WTC11 (cell line): ENCODE results near the gene CAPSL. TPM values are rescaled to one million over a fixed set of nuclear protein-coding genes. Genes with fewer than 3 reads are reported as not detected.
"Not testable (repeated sequence)": the region's sequence is repeated elsewhere in the genome, so short reads cannot be mapped to it uniquely, and the experiment has no call there.

Source experiments
- ATAC-seq: fragments of 200-7000 bp; cut with Tn5 transposase; 2 replicates; pipeline ENCODE4 v1.10.0; 2021; ENCODE audit warnings: mild to moderate bottlenecking, moderate library complexity
- CTCF ChIA-PET: fragments of 300-600 bp; sonication (Branson Sonifier 250); formaldehyde crosslinking; loops from one replicate; lab custom pipeline; 2021; ENCODE audit warnings: antibody characterized with exemption; lab: Charles Lee
- POLR2A ChIA-PET: fragments of 350-600 bp; sonication (Branson Sonifier 250); formaldehyde crosslinking; loops from one replicate; lab custom pipeline; 2021; ENCODE audit warnings: antibody characterized with exemption; lab: Charles Lee
- DNase-seq: peaks from one replicate; pipeline ENCODE4 v3.0.0; 2021; ENCODE audit warnings: low spot score
- H3K27ac Mint-ChIP-seq: 2 replicates; pipeline ENCODE4 v1.8.0; 2021; ENCODE audit warnings: mixed read lengths
- H3K27me3 Mint-ChIP-seq: 2 replicates; pipeline ENCODE4 v1.8.0; 2021; ENCODE audit warnings: low read depth, mild to moderate bottlenecking, moderate library complexity, mixed read lengths
- H3K36me3 Mint-ChIP-seq: 2 replicates; pipeline ENCODE4 v1.8.0; 2021; ENCODE audit warnings: mixed read lengths
- H3K4me1 Mint-ChIP-seq: 2 replicates; pipeline ENCODE4 v1.8.0; 2022; ENCODE audit warnings: mixed read lengths
- H3K4me3 Mint-ChIP-seq: 2 replicates; pipeline ENCODE4 v1.8.0; 2021; ENCODE audit warnings: mild to moderate bottlenecking, moderate library complexity, mixed read lengths
- H3K9me3 Mint-ChIP-seq: 2 replicates; pipeline ENCODE4 v1.8.0; 2021; ENCODE audit warnings: mixed read lengths
- ESRRA ChIP-seq: sonication (generic); formaldehyde crosslinking; IDR thresholded peaks from 2 replicates; pipeline ENCODE4 v1.8.1; 2022; ENCODE audit warnings: mild to moderate bottlenecking, missing genetic modification reagents, borderline replicate concordance
- ETV6 ChIP-seq: sonication (generic); formaldehyde crosslinking; IDR thresholded peaks from 2 replicates; pipeline ENCODE4 v1.8.1; 2022; ENCODE audit warnings: mild to moderate bottlenecking, missing genetic modification reagents
- FOXK1 ChIP-seq: sonication (generic); formaldehyde crosslinking; IDR thresholded peaks from 2 replicates; pipeline ENCODE4 v1.8.0; 2022; ENCODE audit warnings: mild to moderate bottlenecking, moderate library complexity, missing genetic modification reagents
- FOXP4 ChIP-seq: sonication (generic); formaldehyde crosslinking; IDR thresholded peaks from 2 replicates; pipeline ENCODE4 v1.8.0; 2022; ENCODE audit warnings: mild to moderate bottlenecking, missing genetic modification reagents
- IRF2 ChIP-seq: sonication (generic); formaldehyde crosslinking; IDR thresholded peaks from 2 replicates; pipeline ENCODE4 v1.8.0; 2022; ENCODE audit warnings: low read depth, missing genetic modification reagents, borderline replicate concordance
- JAZF1 ChIP-seq: fragments of 250-450 bp; sonication (Bioruptor Pico); IDR thresholded peaks from 2 replicates; pipeline ENCODE4 v1.9.0; 2021; ENCODE audit warnings: moderate library complexity, mild to moderate bottlenecking, inconsistent platforms
- MYBL2 ChIP-seq: sonication (generic); formaldehyde crosslinking; IDR thresholded peaks from 2 replicates; pipeline ENCODE4 v1.8.1; 2023; ENCODE audit warnings: mild to moderate bottlenecking, moderate library complexity, missing genetic modification reagents
- RELA ChIP-seq: sonication (generic); formaldehyde crosslinking; IDR thresholded peaks from 2 replicates; pipeline ENCODE4 v1.8.1; 2022; ENCODE audit warnings: missing genetic modification reagents, mild to moderate bottlenecking, borderline replicate concordance
- SMAD4 ChIP-seq: sonication (generic); formaldehyde crosslinking; IDR thresholded peaks from 2 replicates; pipeline ENCODE4 v1.8.0; 2022; ENCODE audit warnings: mild to moderate bottlenecking, missing genetic modification reagents
- SP1 ChIP-seq: sonication (generic); formaldehyde crosslinking; conservative IDR thresholded peaks from 2 replicates; pipeline ENCODE4 v1.8.1; 2022; ENCODE audit warnings: missing genetic modification reagents
- TEAD4 ChIP-seq: sonication (generic); formaldehyde crosslinking; IDR thresholded peaks from 2 replicates; pipeline ENCODE4 v1.8.0; 2022; ENCODE audit warnings: mild to moderate bottlenecking, missing genetic modification reagents
- ZNF121 ChIP-seq: sonication (generic); formaldehyde crosslinking; IDR thresholded peaks from 2 replicates; pipeline ENCODE4 v1.8.0; 2023; ENCODE audit warnings: missing genetic modification reagents
- ZNF138 ChIP-seq: sonication (generic); formaldehyde crosslinking; conservative IDR thresholded peaks from 2 replicates; pipeline ENCODE4 v1.8.1; 2022; ENCODE audit warnings: mild to moderate bottlenecking, moderate library complexity, missing genetic modification reagents
- ZNF232 ChIP-seq: sonication (generic); formaldehyde crosslinking; IDR thresholded peaks from 2 replicates; pipeline ENCODE4 v1.8.0; 2022; ENCODE audit warnings: mild to moderate bottlenecking, missing genetic modification reagents
- ZNF317 ChIP-seq: sonication (generic); formaldehyde crosslinking; IDR thresholded peaks from 2 replicates; pipeline ENCODE4 v1.8.1; 2023; ENCODE audit warnings: low read depth, mild to moderate bottlenecking, moderate library complexity, missing genetic modification reagents, borderline replicate concordance
- ZNF416 ChIP-seq: fragments of 250-450 bp; sonication (Bioruptor Pico); IDR thresholded peaks from 2 replicates; pipeline ENCODE4 v1.9.0; 2021; ENCODE audit warnings: mild to moderate bottlenecking, inconsistent platforms
- ZNF532 ChIP-seq: fragments of 250-450 bp; sonication (Bioruptor Pico); IDR thresholded peaks from 2 replicates; pipeline ENCODE4 v1.9.0; 2021; ENCODE audit warnings: mild to moderate bottlenecking, borderline replicate concordance
- ZNF671 ChIP-seq: fragments of 250-450 bp; sonication (Bioruptor Pico); IDR thresholded peaks from 2 replicates; pipeline ENCODE4 v1.8.0; 2021; ENCODE audit warnings: mild to moderate bottlenecking
- total RNA-seq: library from RNA; stranded (reverse); gene quantifications from 3 replicates; pipeline ENCODE4 v1.2.3, GENCODE V29; 2021
- TF ChIP-seq, protein P1 (sequence below): fragments of 250-450 bp; sonication (Bioruptor Pico); conservative IDR thresholded peaks from 2 replicates; pipeline ENCODE4 v1.9.0; 2021; ENCODE audit warnings: mild to moderate bottlenecking
- TF ChIP-seq, protein P2 (sequence below): sonication (generic); formaldehyde crosslinking; IDR thresholded peaks from 2 replicates; pipeline ENCODE4 v1.8.0; 2023; ENCODE audit warnings: missing genetic modification reagents

CAPSL gene
- total RNA-seq, 1 experiment from 2014 or later, result not detected

DNA sequence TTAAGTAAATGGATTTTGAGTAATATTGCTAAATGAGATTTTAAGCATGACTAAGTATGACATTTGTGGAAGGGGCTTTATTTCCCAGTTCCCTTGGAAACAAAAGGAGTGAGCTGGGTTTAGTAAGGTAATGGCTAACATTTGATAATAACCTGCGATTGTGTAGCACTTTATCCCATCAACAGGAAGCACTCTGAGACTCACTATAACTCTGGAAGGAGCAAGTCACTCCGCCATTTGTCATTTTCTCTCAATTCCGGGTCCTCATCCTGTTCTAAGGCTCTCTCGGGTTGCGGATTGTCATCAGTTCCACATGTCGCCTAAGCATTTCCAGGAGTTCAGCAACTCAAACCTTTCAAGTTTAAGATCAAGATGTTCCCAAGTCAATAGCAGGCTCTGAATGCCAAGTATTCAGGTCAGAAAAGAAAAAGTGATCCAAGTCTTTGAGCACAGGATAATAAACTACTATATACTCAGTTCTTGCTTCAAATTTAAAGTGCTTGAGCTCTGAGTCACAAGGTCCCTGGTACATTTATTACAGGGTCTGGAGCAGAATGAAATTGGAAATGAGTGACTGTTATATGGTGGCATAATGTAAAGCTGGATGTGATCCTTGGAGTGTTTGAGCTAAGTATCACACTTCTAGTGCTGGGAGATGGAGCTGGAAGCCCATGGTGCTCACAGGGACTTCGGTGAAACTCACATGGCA is 39.3 kb downstream of the CAPSL start (continued):
- no peak for TF ChIP-seq IRF2 (CRISPR knock-in tag)
- TF ChIP-seq MYBL2 (CRISPR knock-in tag), result no peak
- TF ChIP-seq RELA (CRISPR knock-in tag), result no peak
- no peak for TF ChIP-seq FOXP4 (CRISPR knock-in tag)
- TF ChIP-seq ZNF121, result no peak

- CTCF ChIA-PET, result no interaction called here
- POLR2A ChIA-PET, result no interaction called here
- Mint-ChIP-seq H3K9me3 (peaks cover 16% of the 10 kb centered on the region), H3K4me3 (no peak overlapping the region), H3K27ac (no peak overlapping the region), H3K4me1 (no peaks in the 10 kb centered on the region), H3K36me3 (peaks cover 2% of the 10 kb centered on the region), H3K27me3 (no peaks in the 10 kb centered on the region)
- DNase-seq (no peak), ATAC-seq (no peak)
- no peak for TF ChIP-seq ZNF232 (CRISPR knock-in tag)
- TF ChIP-seq, protein P1, sequence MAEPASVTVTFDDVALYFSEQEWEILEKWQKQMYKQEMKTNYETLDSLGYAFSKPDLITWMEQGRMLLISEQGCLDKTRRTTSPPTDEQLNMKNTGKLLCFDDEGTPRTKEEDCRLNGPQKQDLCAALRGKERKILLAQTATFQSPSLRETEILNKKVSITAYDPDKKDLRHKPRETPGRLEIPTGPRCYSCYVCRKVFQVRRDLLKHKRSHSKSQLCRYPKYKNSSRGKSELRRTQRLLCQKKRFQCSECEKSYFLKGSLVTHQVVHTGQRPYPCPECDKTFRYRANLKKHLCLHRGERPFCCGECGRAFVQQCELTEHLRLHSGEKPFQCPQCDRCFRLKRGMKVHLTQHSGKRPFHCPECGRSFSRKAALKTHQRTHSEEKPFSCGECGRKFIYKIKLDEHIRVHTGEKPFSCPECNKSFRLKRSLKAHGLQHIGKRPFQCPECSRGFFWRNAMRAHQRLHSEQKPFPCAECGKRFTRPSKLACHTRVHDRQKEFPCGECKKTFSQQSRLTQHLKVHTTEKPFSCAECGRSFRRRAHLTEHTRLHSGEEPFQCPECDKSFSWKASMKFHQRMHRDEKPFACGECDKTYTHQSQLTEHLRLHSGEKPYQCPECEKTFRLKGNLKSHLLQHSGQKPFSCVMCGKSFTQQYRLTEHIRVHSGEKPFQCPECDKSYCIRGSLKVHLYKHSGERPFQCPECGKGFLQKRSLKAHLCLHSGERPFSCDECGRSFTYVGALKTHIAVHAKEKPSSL (CRISPR knock-in tag), result no peak
- TF ChIP-seq, protein P2, sequence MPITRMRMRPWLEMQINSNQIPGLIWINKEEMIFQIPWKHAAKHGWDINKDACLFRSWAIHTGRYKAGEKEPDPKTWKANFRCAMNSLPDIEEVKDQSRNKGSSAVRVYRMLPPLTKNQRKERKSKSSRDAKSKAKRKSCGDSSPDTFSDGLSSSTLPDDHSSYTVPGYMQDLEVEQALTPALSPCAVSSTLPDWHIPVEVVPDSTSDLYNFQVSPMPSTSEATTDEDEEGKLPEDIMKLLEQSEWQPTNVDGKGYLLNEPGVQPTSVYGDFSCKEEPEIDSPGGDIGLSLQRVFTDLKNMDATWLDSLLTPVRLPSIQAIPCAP (CRISPR knock-in tag), result no peak
- TF ChIP-seq IRF2 (CRISPR knock-in tag), result no peak
- no peak for TF ChIP-seq ZNF416 (CRISPR knock-in tag)
Measured at GRCh38 chr5:35894131-35894530, 44.3 kb downstream of the CAPSL start.

DNA sequence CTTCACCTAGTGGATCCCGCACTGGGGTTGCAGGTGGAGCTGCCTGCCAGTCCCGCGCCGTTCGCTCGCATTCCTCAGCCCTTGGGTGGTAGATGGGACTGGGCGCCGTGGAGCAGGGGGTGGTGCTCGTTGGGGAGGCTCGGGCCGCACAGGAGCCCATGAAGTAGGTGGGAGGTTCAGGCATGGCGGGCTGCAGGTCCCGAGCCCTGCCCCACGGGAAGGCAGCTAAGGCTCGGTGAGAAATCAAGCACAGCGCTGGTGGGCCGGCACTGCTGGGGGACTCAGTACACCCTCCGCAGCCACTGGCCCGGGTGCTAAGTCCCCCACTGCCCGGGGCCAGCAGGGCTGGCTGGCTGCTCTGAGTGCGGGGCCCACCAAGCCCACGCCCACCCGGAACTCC is 45.6 kb downstream of the CAPSL start:
- H3K27ac Mint-ChIP-seq, H3K4me1 Mint-ChIP-seq, ATAC-seq, H3K4me3 Mint-ChIP-seq, DNase-seq, CTCF ChIA-PET, H3K36me3 Mint-ChIP-seq, POLR2A ChIA-PET, H3K27me3 Mint-ChIP-seq: not testable (repeated sequence)
- H3K9me3 Mint-ChIP-seq, result peaks cover 16% of the 10 kb centered on the region

DNA sequence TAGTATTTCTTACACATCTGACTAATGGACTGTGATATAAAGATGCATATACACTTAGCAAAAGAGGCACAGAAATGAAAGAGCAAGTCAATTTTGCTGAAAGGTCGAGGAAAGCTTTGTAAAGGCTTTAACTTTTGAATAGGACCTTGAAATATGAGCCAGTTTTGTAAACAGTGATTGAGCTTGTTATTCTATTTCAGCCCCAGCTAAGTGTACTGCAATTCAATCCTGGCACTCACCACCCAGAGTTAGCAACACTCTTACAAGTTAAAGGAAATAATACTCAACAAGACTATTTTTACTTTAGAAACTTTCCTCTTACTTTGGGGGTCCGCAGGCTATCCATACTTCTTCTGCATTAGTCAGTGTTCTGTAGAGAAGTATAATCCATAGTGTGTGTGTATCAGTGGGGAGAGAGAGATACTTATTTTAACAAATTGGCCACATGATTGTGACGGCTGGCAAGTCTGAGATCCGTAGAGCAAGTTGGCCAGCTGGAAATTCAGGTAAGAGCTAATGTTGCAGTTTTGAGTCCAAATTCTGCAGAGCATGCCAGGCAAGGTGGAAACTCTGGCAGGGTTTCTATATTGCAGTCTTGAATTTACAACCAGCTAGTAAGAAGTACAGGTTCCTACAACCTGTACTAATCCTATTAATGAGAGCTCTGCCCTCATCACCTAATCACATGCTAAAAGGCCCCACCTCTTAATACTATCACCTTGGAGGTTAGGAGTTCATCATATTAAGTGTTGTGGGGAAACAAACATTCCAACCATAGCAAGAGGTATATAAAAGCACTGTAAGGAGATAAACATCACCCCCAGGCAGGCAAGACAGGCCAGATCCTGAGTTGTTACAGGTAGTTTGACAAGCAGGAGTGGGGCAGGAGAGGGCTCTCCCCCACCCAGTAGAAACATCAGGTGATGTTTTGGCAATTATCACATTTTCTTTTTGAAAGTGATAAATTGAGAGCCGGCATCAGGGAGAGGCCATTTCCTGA is 48.1 kb downstream of the CAPSL start:
- H3K27ac Mint-ChIP-seq, result no peak overlapping the region
- no peak overlapping the region for H3K4me3 Mint-ChIP-seq
- DNase-seq, result no peak
- peaks cover 2% of the 10 kb centered on the region for H3K36me3 Mint-ChIP-seq
- ChIA-PET CTCF (no interaction called here), POLR2A (no interaction called here)
- no peaks in the 10 kb centered on the region for H3K27me3 Mint-ChIP-seq
- H3K4me1 Mint-ChIP-seq, result no peaks in the 10 kb centered on the region
- ATAC-seq, result no peak
- H3K9me3 Mint-ChIP-seq, result peaks cover 16% of the 10 kb centered on the region
- TF ChIP-seq SMAD4 (CRISPR knock-in tag) (no peak), ZNF671 (CRISPR knock-in tag) (no peak), TEAD4 (CRISPR knock-in tag) (no peak), ETV6 (CRISPR knock-in tag) (no peak), MYBL2 (CRISPR knock-in tag) (no peak), ZNF138 (CRISPR knock-in tag) (no peak), SP1 (CRISPR knock-in tag) (no peak), FOXK1 (CRISPR knock-in tag) (no peak), ESRRA (CRISPR knock-in tag) (no peak), JAZF1 (CRISPR knock-in tag) (no peak), ZNF532 (CRISPR knock-in tag) (no peak), ZNF317 (no peak)
